ENCODE data around the gene CIAO2A.

DNA sequence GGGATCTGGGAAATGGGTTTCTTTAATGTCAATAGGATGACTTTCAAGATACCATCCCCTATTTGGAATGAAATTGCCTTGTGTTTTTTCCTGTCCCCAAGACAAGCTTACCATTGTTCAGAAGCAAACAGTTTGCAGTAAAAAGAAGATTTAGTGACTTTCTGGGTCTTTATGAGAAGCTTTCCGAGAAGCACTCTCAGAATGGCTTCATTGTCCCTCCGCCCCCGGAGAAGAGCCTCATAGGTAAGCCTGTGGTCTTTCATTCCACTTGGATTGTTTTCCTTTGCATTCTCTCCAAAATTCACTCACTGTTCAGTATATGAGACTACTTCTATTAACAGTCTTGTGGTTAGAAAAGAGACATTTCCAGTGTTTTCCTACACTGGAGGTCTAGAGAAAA lies 32.3 kb upstream of the CIAO2A start:
- TF ChIP-seq, protein P1, sequence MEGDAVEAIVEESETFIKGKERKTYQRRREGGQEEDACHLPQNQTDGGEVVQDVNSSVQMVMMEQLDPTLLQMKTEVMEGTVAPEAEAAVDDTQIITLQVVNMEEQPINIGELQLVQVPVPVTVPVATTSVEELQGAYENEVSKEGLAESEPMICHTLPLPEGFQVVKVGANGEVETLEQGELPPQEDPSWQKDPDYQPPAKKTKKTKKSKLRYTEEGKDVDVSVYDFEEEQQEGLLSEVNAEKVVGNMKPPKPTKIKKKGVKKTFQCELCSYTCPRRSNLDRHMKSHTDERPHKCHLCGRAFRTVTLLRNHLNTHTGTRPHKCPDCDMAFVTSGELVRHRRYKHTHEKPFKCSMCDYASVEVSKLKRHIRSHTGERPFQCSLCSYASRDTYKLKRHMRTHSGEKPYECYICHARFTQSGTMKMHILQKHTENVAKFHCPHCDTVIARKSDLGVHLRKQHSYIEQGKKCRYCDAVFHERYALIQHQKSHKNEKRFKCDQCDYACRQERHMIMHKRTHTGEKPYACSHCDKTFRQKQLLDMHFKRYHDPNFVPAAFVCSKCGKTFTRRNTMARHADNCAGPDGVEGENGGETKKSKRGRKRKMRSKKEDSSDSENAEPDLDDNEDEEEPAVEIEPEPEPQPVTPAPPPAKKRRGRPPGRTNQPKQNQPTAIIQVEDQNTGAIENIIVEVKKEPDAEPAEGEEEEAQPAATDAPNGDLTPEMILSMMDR (IDR thresholded peaks at IDR 0.05; ENCODE audit: extremely low read depth in 1 of 2, insufficient read depth in 1 of 2, low read depth in 1 of 2, low read length in 2 of 2), result no peak
- TF ChIP-seq JUN (IDR thresholded peaks at IDR 0.05; ENCODE audit: borderline replicate concordance, insufficient read depth, insufficient read length, low read depth) (no peak), MYC (IDR thresholded peaks at IDR 0.05; ENCODE audit: low read depth, low read length) (no peak), POLR2A (IDR thresholded peaks at IDR 0.05; ENCODE audit: low read depth, low read length) (no peak), POLR2AphosphoS5 (IDR thresholded peaks at IDR 0.05; ENCODE audit: insufficient read depth, low read depth, low read length) (no peak)
